GM12878 (cell line): Measurements from ENCODE around the gene UBE2F. TPM values are rescaled to one million over a fixed set of nuclear protein-coding genes. Genes with fewer than 3 reads are reported as not detected.

ENCODE experiments used
- ATAC-seq: fragments of 200-7000 bp; cut with Tn5 transposase; 3 replicates; pipeline ENCODE4 v1.9.1; 2020; ENCODE audit warnings: mild to moderate bottlenecking, moderate library complexity
- BruUV-seq: library from RNA; stranded (reverse); fragments of 400-500 nt; replicated peaks from 2 replicates; lab custom pipeline; 2021; lab: Mats Ljungman, UMichigan
- CTCF ChIA-PET: fragments of 300-600 bp; sonication (Branson Sonifier 250); formaldehyde crosslinking; extraction: SDS; loops from one replicate; lab custom pipeline; 2021; ENCODE audit warnings: inconsistent platforms; lab: Yijun Ruan, JAX
- POLR2A ChIA-PET: fragments of 350-600 bp; formaldehyde crosslinking; extraction: SDS; loops from one replicate; lab custom pipeline; 2021; ENCODE audit warnings: inconsistent platforms; lab: Charles Lee
- RAD21 ChIA-PET: fragments of 300-600 bp; sonication (Branson Sonifier 250); formaldehyde crosslinking; loops from one replicate; lab custom pipeline; 2023; ENCODE audit warnings: antibody characterized with exemption; ENCODE audit not compliant: unreplicated experiment; lab: Charles Lee
- SMC1A ChIA-PET: fragments of 300-600 bp; sonication (Branson Sonifier 250); formaldehyde crosslinking; loops from one replicate; lab custom pipeline; 2023; ENCODE audit not compliant: unreplicated experiment, uncharacterized antibody; lab: Charles Lee
- DNase-seq: peaks from one replicate; pipeline ENCODE4 v3.0.0-alpha.2; 2011; ENCODE audit warnings: low read depth, low spot score
- FAIRE-seq: peaks from 3 replicates; lab custom pipeline; 2011; peaks lifted over from hg19 to GRCh38; lab: Jason Lieb, UNC
- H2AFZ ChIP-seq: 2 replicates; pipeline ENCODE4 v1.6.0; 2011; ENCODE audit warnings: low read depth, low read length, control low read depth; ENCODE audit not compliant: control insufficient read depth
- H3K27ac ChIP-seq: 2 replicates; pipeline ENCODE4 v1.5.1; 2011; ENCODE audit warnings: control low read depth; ENCODE audit not compliant: control insufficient read depth, insufficient read depth
- H3K27me3 ChIP-seq, 2 experiments: replicated peaks in 1 of 2; 2 replicates each; pipeline versions ENCODE4 v1.6.0 to v1.6.1; 2011; ENCODE audit warnings: low read length in 1 of 2; ENCODE audit not compliant: control insufficient read depth in 2 of 2, insufficient read depth in 2 of 2
- H3K36me3 ChIP-seq, 2 experiments: 2 replicates each; pipeline ENCODE4 v1.5.1; 2011; ENCODE audit warnings: low read length in 1 of 2; ENCODE audit not compliant: control insufficient read depth in 2 of 2, insufficient read depth in 2 of 2
- H3K4me1 ChIP-seq: 2 replicates; pipeline ENCODE4 v1.6.1; 2011; ENCODE audit warnings: mild to moderate bottlenecking, low read length, moderate library complexity, mixed read lengths; ENCODE audit not compliant: control insufficient read depth, insufficient read depth
- H3K4me2 ChIP-seq: 2 replicates; pipeline ENCODE4 v1.6.0; 2011; ENCODE audit warnings: control low read depth; ENCODE audit not compliant: control insufficient read depth, insufficient read depth
- H3K4me3 ChIP-seq: fragments of 200-600 bp; sonication (generic); 2 replicates; pipeline ENCODE4 v1.5.1; 2016
- H3K79me2 ChIP-seq: 2 replicates; pipeline ENCODE4 v1.6.0; 2011; ENCODE audit warnings: low read length; ENCODE audit not compliant: control insufficient read depth, insufficient read depth
- H3K9ac ChIP-seq: 2 replicates; pipeline ENCODE4 v1.8.0; 2011; ENCODE audit warnings: low read length, control low read depth, mixed read lengths; ENCODE audit not compliant: control insufficient read depth, insufficient read depth
- H3K9me3 ChIP-seq: replicated peaks from 3 replicates; pipeline ENCODE4 v1.5.1; 2011; ENCODE audit warnings: mild to moderate bottlenecking, low read length; ENCODE audit not compliant: control insufficient read depth, insufficient read depth
- H4K20me1 ChIP-seq: 2 replicates; pipeline ENCODE4 v1.6.0; 2011; ENCODE audit not compliant: control insufficient read depth, insufficient read depth
- BHLHE40 ChIP-seq, 2 experiments: fragments of 450-650 bp in 1 of 2; IDR thresholded peaks; 2 replicates each; pipeline ENCODE4 v1.6.1; 2011 to 2017; ENCODE audit warnings: low read depth in 2 of 2, borderline replicate concordance in 1 of 2, improper control_type of control experiment in 1 of 2, low read length in 1 of 2, mild to moderate bottlenecking in 1 of 2
- EGR1 ChIP-seq, 2 experiments: IDR thresholded peaks; 1 replicate in 1 of 2; 2 replicates in 1 of 2; pipeline ENCODE4 v1.6.1; 2011 to 2012; ENCODE audit warnings: low read depth in 2 of 2, low read length in 2 of 2, borderline replicate concordance in 1 of 2, mild to moderate bottlenecking in 1 of 2, moderate library complexity in 1 of 2
- POU2F2 ChIP-seq: IDR thresholded peaks from 3 replicates; pipeline ENCODE4 v1.6.1; 2011; ENCODE audit warnings: low read depth, mild to moderate bottlenecking, low read length, borderline replicate concordance
- SMARCA5 ChIP-seq: fragments of 450-650 bp; IDR thresholded peaks from 2 replicates; pipeline ENCODE4 v1.6.1; 2017; ENCODE audit warnings: mild to moderate bottlenecking
- SREBF1 ChIP-seq: IDR thresholded peaks from 2 replicates; pipeline ENCODE4 v1.6.1; 2012; ENCODE audit warnings: mild to moderate bottlenecking, low read length
- SRF ChIP-seq, 2 experiments: IDR thresholded peaks; 2 replicates each; pipeline ENCODE4 v1.6.1; 2011; ENCODE audit warnings: low read depth in 2 of 2, low read length in 2 of 2, mild to moderate bottlenecking in 1 of 2, moderate library complexity in 1 of 2
- SUPT20H ChIP-seq: IDR thresholded peaks from 2 replicates; pipeline ENCODE4 v1.6.1; 2011; ENCODE audit warnings: low read depth, mild to moderate bottlenecking, low read length, moderate library complexity, borderline replicate concordance; ENCODE audit not compliant: control insufficient read depth
- WGBS: methylation state at CpG from one replicate; pipeline ENCODE4 v1.1.6; 2016; ENCODE audit warnings: low lambda C conversion rate; ENCODE audit not compliant: insufficient replicate concordance, insufficient coverage; ENCODE audit errors: missing lambda C conversion rate; 5-methylcytosine and 5-hydroxymethylcytosine counted together
- in situ Hi-C: fragments of 300-500 bp; cut with MboI; formaldehyde crosslinking; loops from 9 replicates; pipeline ENCODE4 v1.14.3; 2018; ENCODE audit warnings: mixed read lengths
- intact Hi-C: fragments of 100-400 bp; cut with micrococcal nuclease; formaldehyde crosslinking; loops from one replicate; pipeline ENCODE4 v1.14.2; 2022; ENCODE audit not compliant: unreplicated experiment
- polyA plus RNA-seq, 11 experiments: library from polyadenylated mRNA; depleted of rRNA in 4 of 11; unstranded in 6 of 11; stranded (reverse) in 5 of 11; fragments of >200 nt; fragmentation: Nextera tagmentation in 4 of 11; fragmentation: Illumina TruSeq in 1 of 11; extraction: Ambion mirVana in 4 of 11; extraction: Trizol in 1 of 11; gene quantifications; 1 replicate in 1 of 11; 2 replicates in 10 of 11; pipeline versions ENCODE4 v1.2.1 to v1.2.3, GENCODE V29; 2011 to 2016; ENCODE audit warnings: inconsistent platforms in 2 of 11, missing spikeins in 2 of 11, low read depth in 1 of 11
- total RNA-seq, 4 experiments: library from RNA; depleted of rRNA in 3 of 4; stranded (reverse); fragments of >200 nt in 3 of 4; fragmentation: Illumina TruSeq in 1 of 4; extraction: Trizol in 1 of 4; gene quantifications; 2 replicates each; pipeline versions ENCODE4 v1.2.1 to v1.2.3, GENCODE V29; 2013 to 2021
- TF ChIP-seq, protein P1 (sequence below): fragments of 450-650 bp; IDR thresholded peaks from 2 replicates; pipeline ENCODE4 v1.6.1; 2017; ENCODE audit warnings: mild to moderate bottlenecking, low read depth, inconsistent platforms; ENCODE audit not compliant: poor library complexity, severe bottlenecking
- TF ChIP-seq, protein P2 (sequence below): fragments of 450-650 bp; formaldehyde crosslinking; IDR thresholded peaks from 2 replicates; pipeline ENCODE4 v1.4.0; 2020; ENCODE audit warnings: mild to moderate bottlenecking, moderate library complexity

Gene UBE2F
- total and polyA plus RNA-seq, 10 of the 15 experiments (the other 5 are each of a cell fraction or from before 2014, with no cell fraction given): 12.3 to 64.4 (median 31.5) TPM

DNA sequence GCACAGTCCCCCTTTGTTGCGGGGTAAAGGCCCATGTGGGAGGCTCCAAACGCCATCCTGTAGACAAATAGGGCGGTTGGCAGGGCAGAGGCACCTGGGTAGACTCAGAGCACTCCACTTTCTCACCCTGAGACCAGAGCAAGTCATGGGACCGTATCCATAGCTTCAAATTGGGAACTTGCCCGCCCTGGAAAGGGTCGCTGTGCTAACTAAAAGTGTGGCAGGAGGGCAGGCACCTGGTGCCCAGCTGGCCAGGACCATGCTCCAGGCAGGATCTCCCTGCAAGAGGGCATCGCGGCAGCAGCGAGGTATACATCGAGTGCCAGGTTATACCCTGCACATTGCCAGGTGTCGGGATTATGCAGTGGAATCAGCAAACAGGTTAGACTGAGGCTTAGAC lies 73.2 kb downstream of the UBE2F start:
- no peaks in the 10 kb centered on the region for H4K20me1 ChIP-seq
- no peak for DNase-seq
- in situ Hi-C loops: no loop called here
- BruUV-seq: no TSS peak
- ChIA-PET SMC1A (interaction anchor here (0.8 to 0.9 kb wide), 2 partner anchors 13 to 14 kb away, joined by 3 to 4 read pairs; no protein-coding TSS in a partner anchor), RAD21 (interaction anchor here (1.3 kb wide), 1 partner anchor 21 kb away, joined by 3 read pairs; the partner anchor contains the start of gene SCLY), POLR2A (no interaction called here), CTCF (no interaction called here)
- intact Hi-C loops: no loop called here
- WGBS: 86% methylated on average over 11 of the region's 11 CpGs
- H3K9me3 ChIP-seq: no peaks in the 10 kb centered on the region
- no peaks in the 10 kb centered on the region for H3K4me1 ChIP-seq
- no peak for ATAC-seq
- no peak for FAIRE-seq
- H3K27me3 ChIP-seq: no peaks in the 10 kb centered on the region
- H3K79me2 ChIP-seq: no peaks in the 10 kb centered on the region
- TF ChIP-seq SREBF1: no peak
- TF ChIP-seq, all 136 proteins: peak for 0
- Histone ChIP-seq H3K4me3 (no peak overlapping the region), H2AFZ (no peak overlapping the region), H3K27ac (no peak overlapping the region), H3K36me3 (peaks cover 4 to 6% of the 10 kb centered on the region in 2 experiments; a peak in 3 of 4 replicates), H3K4me2 (no peak overlapping the region), H3K9ac (no peak overlapping the region)

DNA sequence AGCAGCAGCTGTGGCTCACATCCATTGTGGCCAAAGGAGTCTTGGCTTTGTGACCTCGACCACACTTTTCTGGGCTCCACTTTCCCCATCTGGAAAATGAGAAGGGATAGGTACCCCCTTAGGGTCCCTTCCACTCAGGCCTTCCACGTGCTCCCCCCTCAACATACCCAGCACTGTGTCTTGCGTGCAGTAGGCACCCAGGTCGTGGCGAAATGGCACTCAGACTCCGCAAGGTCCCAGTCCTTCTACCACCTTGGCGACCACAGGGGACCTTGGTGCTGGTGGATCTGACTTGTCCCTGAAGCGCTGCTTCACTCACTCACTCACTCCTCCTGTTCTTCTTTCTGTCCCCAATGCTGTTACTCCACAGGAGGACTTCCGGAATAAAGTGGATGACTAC lies 74.1 kb downstream of the UBE2F start:
- Histone ChIP-seq H3K9me3 (no peaks in the 10 kb centered on the region), H3K4me1 (no peaks in the 10 kb centered on the region), H3K9ac (no peak overlapping the region), H2AFZ (no peak overlapping the region), H4K20me1 (no peaks in the 10 kb centered on the region), H3K36me3 (peaks cover 4 to 6% of the 10 kb centered on the region in 2 experiments; a peak in 3 of 4 replicates), H3K27me3 (no peaks in the 10 kb centered on the region), H3K79me2 (no peaks in the 10 kb centered on the region), H3K4me3 (no peak overlapping the region), H3K27ac (no peak overlapping the region), H3K4me2 (no peak overlapping the region)
- SMC1A ChIA-PET: interaction anchor here (1.1 to 2.1 kb wide), 2 partner anchors 13 to 43 kb away, joined by 3 to 6 read pairs; no protein-coding TSS in a partner anchor
- intact Hi-C loops: no loop called here
- RAD21 ChIA-PET: interaction anchor here (1.3 kb wide), 1 partner anchor 20 kb away, joined by 3 read pairs; the partner anchor contains the start of gene SCLY
- ATAC-seq (no peak), DNase-seq (no peak), FAIRE-seq (no peak)
- 71% methylated on average over 9 of the region's 9 CpGs for WGBS
- in situ Hi-C loops: no loop called here
- POLR2A ChIA-PET: no interaction called here
- BruUV-seq: no TSS peak
- CTCF ChIA-PET: no interaction called here
- TF ChIP-seq SRF (IDR thresholded peaks at IDR 0.05; ENCODE audit: low read depth in 2 of 2, low read length in 2 of 2) (no peak), EGR1 (IDR thresholded peaks at IDR 0.05; ENCODE audit: borderline replicate concordance in 1 of 2, low read depth in 2 of 2, low read length in 2 of 2) (no peak), SMARCA5 (no peak), BHLHE40 (IDR thresholded peaks at IDR 0.05; ENCODE audit: borderline replicate concordance in 1 of 2, low read depth in 2 of 2, low read length in 1 of 2) (no peak), POU2F2 (no peak), SUPT20H (no peak)
- TF ChIP-seq, protein P1, sequence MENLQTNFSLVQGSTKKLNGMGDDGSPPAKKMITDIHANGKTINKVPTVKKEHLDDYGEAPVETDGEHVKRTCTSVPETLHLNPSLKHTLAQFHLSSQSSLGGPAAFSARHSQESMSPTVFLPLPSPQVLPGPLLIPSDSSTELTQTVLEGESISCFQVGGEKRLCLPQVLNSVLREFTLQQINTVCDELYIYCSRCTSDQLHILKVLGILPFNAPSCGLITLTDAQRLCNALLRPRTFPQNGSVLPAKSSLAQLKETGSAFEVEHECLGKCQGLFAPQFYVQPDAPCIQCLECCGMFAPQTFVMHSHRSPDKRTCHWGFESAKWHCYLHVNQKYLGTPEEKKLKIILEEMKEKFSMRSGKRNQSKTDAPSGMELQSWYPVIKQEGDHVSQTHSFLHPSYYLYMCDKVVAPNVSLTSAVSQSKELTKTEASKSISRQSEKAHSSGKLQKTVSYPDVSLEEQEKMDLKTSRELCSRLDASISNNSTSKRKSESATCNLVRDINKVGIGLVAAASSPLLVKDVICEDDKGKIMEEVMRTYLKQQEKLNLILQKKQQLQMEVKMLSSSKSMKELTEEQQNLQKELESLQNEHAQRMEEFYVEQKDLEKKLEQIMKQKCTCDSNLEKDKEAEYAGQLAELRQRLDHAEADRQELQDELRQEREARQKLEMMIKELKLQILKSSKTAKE: no peak
- TF ChIP-seq, protein P2, sequence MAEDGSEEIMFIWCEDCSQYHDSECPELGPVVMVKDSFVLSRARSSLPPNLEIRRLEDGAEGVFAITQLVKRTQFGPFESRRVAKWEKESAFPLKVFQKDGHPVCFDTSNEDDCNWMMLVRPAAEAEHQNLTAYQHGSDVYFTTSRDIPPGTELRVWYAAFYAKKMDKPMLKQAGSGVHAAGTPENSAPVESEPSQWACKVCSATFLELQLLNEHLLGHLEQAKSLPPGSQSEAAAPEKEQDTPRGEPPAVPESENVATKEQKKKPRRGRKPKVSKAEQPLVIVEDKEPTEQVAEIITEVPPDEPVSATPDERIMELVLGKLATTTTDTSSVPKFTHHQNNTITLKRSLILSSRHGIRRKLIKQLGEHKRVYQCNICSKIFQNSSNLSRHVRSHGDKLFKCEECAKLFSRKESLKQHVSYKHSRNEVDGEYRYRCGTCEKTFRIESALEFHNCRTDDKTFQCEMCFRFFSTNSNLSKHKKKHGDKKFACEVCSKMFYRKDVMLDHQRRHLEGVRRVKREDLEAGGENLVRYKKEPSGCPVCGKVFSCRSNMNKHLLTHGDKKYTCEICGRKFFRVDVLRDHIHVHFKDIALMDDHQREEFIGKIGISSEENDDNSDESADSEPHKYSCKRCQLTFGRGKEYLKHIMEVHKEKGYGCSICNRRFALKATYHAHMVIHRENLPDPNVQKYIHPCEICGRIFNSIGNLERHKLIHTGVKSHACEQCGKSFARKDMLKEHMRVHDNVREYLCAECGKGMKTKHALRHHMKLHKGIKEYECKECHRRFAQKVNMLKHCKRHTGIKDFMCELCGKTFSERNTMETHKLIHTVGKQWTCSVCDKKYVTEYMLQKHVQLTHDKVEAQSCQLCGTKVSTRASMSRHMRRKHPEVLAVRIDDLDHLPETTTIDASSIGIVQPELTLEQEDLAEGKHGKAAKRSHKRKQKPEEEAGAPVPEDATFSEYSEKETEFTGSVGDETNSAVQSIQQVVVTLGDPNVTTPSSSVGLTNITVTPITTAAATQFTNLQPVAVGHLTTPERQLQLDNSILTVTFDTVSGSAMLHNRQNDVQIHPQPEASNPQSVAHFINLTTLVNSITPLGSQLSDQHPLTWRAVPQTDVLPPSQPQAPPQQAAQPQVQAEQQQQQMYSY (CRISPR knock-in tag): no peak
